Measurements from ENCODE around the gene PPFIBP2.

DNA sequence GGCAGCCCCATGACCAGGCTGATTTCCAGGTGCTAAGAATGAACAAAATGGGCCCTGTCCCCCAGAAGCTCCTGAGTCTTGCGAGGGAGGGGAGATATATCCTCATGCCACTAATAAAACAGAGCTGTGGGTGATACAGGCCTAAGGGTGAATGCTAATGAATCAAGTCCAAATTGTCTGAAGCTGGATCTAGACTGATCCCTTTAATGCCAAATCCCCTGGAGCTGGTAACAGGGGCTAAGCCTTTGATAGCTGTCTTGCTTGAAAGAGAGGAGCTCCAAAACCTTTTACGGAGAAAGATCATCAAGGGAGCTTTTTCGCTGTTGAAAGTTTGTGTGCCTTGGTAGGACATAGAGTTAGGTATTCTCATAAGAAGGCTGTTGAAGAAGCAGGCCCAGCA lies 79.7 kb downstream of the PPFIBP2 start:
- TF ChIP-seq, protein P1, sequence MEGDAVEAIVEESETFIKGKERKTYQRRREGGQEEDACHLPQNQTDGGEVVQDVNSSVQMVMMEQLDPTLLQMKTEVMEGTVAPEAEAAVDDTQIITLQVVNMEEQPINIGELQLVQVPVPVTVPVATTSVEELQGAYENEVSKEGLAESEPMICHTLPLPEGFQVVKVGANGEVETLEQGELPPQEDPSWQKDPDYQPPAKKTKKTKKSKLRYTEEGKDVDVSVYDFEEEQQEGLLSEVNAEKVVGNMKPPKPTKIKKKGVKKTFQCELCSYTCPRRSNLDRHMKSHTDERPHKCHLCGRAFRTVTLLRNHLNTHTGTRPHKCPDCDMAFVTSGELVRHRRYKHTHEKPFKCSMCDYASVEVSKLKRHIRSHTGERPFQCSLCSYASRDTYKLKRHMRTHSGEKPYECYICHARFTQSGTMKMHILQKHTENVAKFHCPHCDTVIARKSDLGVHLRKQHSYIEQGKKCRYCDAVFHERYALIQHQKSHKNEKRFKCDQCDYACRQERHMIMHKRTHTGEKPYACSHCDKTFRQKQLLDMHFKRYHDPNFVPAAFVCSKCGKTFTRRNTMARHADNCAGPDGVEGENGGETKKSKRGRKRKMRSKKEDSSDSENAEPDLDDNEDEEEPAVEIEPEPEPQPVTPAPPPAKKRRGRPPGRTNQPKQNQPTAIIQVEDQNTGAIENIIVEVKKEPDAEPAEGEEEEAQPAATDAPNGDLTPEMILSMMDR (tag by site-specific recombination; IDR thresholded peaks at IDR 0.05) = no peak
- no peak for TF ChIP-seq ZNF121 (tag by site-specific recombination; IDR thresholded peaks at IDR 0.05)
- no peak for TF ChIP-seq ZNF548 (tag by site-specific recombination; IDR thresholded peaks at IDR 0.05)
- TF ChIP-seq, protein P2, sequence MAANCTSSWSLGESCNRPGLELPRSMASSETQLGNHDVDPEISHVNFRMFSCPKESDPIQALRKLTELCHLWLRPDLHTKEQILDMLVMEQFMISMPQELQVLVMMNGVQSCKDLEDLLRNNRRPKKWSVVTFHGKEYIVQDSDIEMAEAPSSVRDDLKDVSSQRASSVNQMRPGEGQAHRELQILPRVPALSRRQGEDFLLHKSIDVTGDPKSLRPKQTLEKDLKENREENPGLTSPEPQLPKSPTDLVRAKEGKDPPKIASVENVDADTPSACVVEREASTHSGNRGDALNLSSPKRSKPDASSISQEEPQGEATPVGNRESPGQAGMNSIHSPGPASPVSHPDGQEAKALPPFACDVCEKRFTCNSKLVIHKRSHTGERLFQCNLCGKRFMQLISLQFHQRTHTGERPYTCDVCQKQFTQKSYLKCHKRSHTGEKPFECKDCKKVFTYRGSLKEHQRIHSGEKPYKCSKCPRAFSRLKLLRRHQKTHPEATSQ (tag by site-specific recombination; IDR thresholded peaks at IDR 0.05) = no peak
- no peak for TF ChIP-seq ZNF138 (tag by site-specific recombination; IDR thresholded peaks at IDR 0.05; ENCODE audit: borderline replicate concordance)
- no peak for TF ChIP-seq ZNF169 (tag by site-specific recombination; IDR thresholded peaks at IDR 0.05)
- no peak for TF ChIP-seq ZNF530 (tag by site-specific recombination; IDR thresholded peaks at IDR 0.05; ENCODE audit: low read depth)
- no peak for TF ChIP-seq ZNF274 (IDR thresholded peaks at IDR 0.05; ENCODE audit: low read length)
- TF ChIP-seq ZNF274 (tag by site-specific recombination; IDR thresholded peaks at IDR 0.05; ENCODE audit: borderline replicate concordance) = no peak
- TF ChIP-seq ZNF140 (tag by site-specific recombination; IDR thresholded peaks at IDR 0.05) = no peak
- TF ChIP-seq, protein P3, sequence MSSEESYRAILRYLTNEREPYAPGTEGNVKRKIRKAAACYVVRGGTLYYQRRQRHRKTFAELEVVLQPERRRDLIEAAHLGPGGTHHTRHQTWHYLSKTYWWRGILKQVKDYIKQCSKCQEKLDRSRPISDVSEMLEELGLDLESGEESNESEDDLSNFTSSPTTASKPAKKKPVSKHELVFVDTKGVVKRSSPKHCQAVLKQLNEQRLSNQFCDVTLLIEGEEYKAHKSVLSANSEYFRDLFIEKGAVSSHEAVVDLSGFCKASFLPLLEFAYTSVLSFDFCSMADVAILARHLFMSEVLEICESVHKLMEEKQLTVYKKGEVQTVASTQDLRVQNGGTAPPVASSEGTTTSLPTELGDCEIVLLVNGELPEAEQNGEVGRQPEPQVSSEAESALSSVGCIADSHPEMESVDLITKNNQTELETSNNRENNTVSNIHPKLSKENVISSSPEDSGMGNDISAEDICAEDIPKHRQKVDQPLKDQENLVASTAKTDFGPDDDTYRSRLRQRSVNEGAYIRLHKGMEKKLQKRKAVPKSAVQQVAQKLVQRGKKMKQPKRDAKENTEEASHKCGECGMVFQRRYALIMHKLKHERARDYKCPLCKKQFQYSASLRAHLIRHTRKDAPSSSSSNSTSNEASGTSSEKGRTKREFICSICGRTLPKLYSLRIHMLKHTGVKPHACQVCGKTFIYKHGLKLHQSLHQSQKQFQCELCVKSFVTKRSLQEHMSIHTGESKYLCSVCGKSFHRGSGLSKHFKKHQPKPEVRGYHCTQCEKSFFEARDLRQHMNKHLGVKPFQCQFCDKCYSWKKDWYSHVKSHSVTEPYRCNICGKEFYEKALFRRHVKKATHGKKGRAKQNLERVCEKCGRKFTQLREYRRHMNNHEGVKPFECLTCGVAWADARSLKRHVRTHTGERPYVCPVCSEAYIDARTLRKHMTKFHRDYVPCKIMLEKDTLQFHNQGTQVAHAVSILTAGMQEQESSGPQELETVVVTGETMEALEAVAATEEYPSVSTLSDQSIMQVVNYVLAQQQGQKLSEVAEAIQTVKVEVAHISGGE (tag by site-specific recombination; conservative IDR thresholded peaks at IDR 0.05; ENCODE audit: low read depth) = no peak

All from HEK293 (cell line).